ENCODE results near the gene NLN.
"Not testable (repeated sequence)": the region's sequence is repeated elsewhere in the genome, so short reads cannot be mapped to it uniquely, and the experiment has no call there.

Gene NLN

DNA sequence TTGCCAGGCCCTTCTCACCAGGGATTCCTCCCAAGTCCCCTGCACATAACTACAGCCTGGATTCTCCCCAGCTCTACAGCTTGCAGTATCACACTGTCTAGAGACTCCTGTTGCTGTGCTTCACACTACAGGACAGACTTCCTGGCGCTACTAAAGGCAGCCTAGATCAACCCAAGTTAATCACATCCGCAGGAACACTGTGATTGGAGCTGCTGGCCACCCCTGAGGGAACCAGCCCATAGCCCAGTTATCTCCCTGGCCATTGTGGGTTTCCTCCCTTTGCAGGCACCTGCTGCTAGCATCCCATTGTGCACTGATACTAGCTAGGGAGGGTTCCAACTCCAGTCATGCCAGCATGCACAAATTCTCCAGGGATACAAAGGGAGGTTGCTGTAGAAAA lies 53.5 kb downstream of the NLN start:
- DNase-seq = no peak

DNA sequence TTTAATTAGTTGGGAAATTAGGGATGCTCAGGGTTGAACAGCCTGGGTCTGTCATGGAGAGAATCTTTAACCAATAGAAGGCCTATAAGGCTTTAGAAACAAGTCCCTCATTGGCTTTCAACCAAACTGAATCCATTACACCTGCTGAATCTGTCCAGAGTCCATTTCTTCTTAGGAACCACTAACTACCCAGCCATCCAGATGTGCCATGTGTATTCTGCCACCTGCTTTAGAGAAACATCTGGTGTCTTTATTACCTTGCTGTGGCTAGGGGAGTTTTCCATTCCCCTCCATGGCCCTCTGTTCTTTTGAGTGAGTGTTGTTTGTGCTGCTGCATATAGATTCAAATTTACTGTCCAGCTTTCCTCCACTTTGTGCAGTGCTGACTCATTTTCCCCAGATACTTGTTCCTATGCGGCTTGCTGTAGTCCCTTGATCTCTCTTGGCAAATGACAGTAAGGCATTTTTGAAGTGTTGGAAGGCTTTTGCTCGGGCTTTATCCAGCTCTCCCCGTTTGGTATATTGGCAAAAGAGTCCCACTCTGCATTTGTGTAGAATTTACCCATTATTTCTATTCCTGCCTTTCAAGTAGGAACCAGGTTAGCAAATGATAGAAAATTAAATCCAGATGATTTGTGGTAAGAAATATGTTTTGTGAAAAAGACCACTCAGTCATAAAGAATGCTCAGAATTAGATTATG lies 54.6 kb downstream of the NLN start:
- DNase-seq = no peak

DNA sequence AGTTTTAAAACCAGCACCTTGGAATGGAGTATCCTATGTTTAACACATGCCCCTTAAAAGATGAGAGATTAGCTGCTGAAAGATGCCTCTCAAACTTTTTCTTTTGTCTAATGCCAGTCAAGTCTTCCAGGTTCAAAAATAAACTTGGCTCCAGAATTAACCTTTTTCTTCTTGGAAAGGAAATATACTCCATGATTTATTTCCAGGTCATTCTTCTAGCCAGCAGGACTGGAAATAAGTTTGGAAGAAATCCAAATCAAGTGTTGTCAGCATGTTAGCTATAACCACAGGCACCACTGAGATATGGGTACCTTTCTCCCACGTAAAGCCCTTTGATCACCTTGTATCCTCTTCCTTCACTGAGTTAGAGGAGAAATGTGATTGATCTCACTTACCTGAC lies 56.1 kb downstream of the NLN start:
- DNase-seq = no peak

DNA sequence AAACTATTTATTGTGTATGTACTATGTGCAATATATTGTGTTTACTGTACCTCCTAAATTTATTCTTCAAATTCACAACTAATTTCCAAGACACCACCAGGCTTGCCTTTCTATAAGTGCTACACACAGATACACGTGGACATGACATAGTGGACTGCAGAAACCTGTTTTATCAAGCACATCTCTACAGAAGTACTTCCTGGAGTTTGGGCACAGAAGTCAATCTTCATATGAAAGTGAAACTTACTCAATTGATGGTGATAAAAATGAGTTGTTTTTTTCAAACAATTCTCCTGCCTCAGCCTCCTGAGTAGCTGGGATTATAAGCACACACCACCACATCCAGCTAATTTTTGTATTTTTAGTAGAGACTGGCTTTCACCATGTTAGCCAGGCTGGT lies 57.6 kb downstream of the NLN start:
- no peak for DNase-seq

DNA sequence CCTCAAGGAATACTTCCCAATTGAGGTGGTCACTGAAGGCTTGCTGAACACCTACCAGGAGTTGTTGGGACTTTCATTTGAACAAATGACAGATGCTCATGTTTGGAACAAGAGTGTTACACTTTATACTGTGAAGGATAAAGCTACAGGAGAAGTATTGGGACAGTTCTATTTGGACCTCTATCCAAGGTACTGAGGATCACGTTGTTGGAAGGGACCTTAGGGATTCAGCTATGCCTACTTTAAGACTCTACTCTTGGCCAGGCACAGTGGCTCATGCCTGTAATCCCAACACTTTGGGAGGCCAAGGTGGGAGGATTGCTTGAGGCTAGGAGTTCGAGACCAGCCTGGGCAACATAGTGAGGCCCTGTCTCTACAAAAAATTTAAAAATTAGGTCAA lies 66.3 kb downstream of the NLN start:
- not testable (repeated sequence) for DNase-seq

DNA sequence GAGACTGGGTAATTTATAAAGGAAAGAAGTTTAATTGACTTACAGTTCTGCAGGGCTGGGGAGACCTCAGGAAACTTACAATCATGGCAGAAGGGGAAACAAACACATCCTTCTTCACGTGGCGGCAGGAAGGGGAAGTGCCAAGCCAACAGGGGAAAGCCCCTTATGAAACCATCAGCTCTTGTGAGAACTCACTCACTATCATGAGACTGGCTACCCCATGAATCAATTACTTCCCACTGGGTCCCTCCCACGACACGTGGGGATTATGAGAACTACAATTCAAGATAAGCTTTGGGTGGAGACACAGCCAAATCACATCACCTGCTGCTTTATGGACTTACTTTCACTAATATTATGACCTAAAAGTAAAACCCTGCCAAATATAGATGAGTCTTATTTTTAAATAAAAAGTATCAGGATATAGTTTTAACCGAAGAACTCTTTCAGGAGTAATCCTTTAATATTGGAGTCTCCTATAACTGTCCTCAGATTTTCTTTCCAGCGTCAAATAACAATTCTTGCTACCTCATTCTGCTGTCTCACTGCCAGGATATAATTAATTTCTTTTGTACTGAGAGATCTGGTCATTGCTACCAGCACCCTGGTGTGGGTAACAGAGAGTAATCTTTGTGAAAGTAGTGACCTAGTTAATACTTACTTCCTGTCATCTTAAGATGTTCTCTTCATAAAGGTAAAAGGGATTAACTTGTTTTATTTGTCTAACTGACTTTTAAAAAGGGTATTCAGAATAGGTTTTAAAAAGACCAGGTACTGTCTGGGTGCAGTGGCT lies 68.6 kb downstream of the NLN start:
- peak; percentile 37 for DNase-seq

DNA sequence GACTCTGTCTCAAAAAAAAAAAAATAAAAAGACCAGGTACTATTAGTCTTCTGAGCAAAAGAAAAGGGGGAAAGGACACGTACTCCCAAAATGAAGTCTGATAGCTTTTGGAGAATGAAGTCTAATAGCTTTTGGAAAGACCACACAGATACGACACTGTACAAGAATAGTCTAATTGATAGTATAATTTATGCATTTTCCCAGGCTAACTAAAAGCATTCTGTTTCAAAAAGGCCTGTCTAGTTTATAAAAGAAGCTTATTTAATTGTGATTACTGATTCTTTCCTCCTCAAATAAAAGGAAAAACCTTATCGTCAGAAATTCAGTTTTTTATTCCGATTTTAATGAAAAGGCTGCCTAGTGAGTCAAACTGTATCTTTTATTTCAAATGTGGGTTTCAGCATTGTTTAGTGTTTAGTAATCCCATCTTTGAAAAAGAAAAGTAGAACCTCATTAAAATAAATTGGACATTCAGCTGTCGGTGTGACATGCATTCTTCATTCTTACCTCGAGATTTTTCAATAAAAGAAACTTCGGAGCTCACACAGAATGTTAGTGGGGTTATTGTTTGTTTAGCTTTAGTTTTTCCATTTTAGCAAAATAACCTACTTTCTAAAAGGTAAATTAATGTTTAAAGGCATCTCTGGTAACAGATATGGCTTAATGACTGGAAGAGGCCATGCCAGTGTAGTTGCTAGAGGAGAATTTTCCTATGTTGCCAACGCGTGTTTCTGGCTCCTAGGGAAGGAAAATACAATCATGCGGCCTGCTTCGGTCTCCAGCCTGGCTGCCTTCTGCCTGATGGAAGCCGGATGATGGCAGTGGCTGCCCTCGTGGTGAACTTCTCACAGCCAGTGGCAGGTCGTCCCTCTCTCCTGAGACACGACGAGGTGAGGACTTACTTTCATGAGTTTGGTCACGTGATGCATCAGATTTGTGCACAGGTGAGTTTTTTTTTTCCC lies 70.0 kb downstream of the NLN start:
- no peak for DNase-seq

DNA sequence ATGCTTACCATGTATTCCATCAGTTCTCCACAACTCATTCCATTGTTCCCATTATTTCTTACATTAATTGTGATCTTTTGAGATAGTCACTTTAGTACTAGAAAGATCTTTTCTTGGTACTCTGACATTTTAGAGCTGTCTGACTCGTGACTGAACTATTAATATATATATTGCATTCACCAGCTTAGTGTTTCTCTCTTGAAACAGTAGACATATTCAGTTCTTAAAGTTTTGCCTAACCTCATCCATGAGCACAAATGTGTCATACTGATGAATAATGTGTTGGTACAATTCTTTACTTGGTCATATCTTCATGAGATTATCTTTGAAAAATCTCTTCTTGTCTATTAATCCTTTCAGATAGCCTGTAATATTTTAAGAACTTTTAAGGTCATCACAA lies 74.3 kb downstream of the NLN start:
- no peak for DNase-seq

DNA sequence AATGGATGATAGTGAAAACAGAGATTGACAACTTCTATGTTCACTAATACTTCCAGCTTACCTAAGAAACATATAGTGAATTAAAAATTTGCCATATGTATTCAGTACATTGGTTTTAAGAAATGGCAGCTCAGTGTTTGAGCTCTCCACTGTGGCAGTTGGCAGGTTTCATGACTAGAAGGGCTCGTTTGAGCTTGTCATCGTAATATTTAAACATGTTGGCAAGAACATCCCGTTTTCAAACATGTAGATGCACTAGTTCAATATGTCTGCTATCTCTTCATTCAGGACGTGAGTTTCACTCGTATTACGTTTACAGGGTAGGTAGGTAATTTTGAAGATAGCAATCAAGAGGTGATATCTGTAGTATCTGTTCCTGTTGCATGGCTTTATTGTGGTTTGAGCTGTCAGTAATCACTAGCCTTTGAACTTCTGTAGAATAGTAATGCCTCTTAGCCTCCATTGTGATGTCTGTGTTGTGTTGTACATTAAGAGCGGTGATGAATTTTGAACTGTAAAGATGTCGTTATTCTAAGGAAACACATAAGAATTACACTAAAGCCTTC lies 74.8 kb downstream of the NLN start:
- DNase-seq = no peak

DNA sequence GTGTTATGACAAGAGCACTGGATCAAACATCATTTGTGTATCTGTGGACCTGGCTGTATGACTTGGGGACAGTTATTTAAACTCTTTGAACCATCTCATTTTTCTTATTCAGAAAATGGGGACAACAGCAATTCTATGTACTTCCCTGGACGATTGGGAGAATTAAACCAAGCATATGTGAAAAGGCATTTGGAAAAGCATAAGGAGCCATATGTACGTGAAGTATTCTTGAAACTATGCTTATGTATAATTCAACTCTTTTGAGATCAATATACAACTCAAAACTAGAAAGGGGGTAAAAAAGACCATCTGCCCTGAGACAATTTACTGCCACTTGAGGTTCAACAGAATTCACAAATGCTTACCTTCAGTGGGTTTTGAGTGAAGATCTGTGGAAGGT lies 75.5 kb downstream of the NLN start:
- DNase-seq = no peak

DNA sequence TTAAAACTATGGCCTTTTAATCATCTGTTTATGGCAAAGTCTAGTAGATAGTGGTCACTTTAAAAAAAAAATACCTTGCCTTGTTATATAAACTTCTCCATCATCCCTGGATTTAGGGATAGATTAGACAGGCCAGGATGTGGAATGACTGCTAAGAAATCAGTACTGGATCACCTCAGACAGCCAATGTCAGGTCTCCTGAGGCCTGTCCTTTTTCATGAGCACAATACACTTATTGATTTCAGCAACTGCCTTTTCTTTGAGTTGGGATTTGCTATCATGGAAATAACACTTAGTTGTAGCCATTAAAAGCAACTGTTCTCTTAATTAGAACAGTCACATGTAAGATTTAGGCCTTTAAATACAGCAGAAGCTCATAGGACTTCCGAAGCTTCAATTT lies 77.9 kb downstream of the NLN start:
- DNase-seq = no peak

DNA sequence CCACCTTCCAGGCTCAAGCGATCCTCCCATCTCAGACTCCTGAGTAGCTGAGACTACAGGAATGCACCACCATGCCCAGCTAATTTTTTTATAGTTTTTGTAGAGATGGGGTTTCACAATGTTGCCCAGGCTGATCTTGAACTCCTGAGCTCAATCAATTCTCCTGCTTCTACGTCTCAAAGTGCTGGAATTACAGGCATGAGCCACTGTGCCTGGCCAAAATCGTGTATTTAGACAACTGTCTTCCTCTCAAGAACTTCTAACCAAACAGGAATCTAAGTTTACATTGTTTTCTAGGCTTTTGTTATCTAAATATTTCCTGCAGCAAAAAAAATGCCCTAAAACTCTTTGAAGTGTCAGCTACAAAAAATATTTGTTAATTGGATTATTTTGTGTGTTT lies 78.8 kb downstream of the NLN start:
- DNase-seq = no peak

DNA sequence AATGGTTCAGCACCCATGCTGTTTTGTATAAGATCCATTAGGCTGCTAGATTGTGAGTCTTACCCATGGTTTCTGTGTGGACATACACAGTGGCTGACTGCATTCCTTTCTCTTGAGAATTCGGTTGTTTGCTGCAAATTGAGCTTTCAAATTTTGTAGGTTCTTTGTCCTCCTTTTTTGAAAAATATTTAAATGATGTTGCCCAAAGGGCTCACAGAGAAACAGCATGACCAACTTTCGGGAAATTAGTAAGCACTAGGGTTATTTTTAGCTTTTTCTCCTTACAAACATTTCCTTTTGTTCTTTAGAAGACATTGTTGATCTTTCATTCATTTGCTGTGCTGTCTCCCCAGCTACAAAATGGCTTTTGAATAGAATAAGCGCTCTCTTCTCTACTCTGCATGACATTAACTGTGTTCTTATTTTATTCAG lies 79.4 kb downstream of the NLN start:
- DNase-seq = no peak

DNA sequence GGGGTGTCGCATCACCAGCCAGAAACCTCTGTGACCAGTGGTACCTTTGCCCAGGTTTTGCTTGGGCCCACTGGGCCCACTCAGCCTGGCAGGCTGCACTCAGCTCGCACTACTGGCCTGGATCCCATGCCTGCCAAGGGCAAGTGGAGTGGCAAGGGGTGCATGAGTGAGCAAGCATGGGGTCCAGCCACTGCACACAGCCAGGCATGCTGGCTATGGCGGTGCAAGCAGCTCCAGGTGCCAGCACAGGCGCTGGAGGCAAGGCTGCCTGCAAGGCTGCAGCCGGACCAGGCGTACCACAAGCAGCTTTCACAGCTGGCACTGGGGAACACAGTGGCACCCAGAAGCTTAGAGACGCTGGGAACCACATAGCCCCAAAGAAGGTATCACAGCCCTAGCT lies 80.1 kb downstream of the NLN start:
- DNase-seq = no peak

DNA sequence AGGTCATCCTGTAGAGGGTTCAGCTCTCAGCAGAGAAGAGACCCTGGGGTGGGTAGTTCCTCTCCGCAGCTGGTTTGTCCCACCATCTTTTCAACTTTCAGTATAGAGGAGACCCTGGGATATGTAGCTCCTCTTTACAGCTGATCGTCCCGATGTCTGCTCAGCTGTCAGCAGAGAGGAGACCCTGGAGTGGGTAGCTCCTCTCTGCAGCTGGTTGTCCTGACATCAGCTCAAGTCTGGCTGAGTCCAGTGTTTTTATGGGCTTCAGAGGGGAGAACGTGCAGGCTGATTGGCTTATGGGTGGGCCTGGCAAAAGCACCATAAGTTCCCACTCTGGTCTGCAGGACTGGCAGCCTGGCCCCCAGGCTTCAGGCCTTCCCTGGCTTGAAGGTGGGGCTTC lies 80.8 kb downstream of the NLN start:
- no peak for DNase-seq

DNA sequence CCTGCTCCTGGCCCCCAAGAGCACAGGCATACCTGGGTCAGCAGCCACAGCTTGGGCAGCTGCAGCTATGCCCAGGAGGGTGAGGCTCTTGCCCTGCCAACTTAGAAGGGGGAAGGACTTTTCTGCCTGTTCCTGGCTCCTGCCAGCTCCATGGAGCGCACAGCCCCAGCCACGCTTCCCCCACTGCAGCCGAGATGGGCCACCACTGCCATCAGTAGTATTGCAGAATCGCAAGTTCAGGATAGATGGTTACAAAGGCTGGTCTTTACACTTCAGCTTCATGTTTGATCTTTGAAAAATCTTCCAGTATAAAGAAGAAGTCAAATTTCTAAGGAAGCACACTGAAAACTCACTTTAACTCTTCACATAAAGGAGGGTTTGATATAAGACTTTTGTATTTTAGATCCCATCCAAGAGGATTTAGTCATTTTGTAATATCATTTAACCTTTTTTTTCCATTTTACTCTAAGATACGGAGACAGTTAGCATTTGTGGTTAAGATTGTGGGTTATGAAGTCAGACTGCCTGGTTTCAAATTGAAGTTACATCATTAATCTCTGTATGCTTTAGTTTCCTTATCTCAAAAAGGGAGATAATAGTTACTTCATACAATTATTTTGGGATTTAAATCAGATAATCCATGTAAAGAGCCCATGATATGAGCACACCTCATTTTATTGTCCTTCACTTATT lies 81.8 kb downstream of the NLN start:
- no peak for DNase-seq

DNA sequence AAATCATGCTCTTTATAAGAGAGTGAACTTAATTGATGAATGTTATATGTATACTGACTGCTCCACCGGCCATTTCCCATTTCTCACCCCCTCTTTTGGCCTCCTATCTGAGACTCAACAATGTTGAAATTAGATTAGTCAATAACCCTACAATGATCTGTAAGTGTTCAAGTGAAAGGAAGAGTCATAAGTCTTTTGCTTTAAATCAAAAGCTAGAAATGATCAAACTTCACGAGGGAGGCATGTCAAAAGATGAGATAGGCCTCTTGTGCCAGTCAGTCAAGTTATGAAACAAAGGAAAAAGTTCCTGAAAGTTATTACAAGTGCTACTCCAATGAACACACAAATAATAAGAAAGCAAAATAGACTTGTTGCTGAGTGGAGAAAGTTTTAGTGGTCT lies 83.1 kb downstream of the NLN start:
- no peak for DNase-seq

DNA sequence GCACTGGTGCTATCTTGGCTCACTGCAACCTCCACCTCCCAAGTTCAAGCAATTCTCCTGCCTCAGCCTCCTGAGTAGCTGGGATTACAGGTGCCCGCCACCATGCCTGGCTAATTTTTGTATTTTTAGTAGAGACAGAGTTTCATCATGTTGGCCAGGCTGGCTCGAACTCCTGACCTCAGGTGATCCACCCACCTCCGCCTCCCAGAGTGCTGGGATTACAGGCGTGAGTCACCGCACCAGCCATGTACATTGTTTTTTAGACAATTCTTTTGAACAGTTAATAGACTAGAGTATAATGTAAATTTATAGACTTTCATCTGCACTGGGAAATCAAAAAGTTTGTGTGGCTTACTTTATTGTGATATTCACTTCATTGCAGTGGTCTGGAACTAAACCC lies 85.5 kb downstream of the NLN start:
- DNase-seq = not testable (repeated sequence)

DNA sequence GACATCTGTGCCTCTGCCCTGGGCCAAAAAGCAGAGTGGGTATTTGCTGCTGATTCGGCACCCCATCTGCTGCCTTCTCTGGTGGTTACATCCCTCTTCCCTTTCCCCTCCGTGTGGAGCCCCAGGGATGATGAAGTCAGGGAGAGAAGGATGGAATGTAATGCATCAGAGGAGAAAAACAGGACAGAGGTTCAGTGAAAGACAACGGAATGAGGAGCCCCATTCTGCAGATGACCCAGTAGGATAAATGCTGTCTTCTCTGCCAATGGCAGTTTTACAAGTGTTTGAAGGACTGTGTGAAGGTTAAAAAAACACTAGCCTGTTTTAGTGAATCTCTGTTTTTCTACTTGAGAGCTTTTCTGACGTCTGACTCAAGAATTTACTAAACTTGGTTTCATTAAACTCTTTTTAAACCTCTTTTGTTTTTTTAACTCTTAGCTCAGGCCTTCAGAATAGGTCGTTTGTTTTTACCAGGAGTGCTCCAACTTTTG lies 86.3 kb downstream of the NLN start:
- no peak for DNase-seq

DNA sequence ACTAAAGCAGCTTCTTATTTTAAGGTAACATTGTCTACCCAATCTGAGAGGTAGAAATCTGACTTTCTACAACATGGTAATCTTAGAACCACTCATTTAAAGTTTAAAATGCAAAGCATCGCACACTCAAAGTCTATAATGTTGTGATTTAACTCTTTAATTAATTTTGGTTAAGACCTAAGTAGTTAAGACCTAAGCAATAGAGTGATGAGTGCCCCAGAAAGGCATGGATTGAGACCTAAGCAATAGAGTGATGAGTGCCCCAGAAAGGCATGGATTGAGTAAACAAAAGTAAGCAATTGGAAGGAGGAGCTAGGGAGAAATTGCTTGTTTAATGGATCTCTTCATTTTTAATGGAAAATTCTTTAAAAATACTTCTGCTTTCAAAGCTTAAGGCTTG lies 86.8 kb downstream of the NLN start:
- no peak for DNase-seq

DNA sequence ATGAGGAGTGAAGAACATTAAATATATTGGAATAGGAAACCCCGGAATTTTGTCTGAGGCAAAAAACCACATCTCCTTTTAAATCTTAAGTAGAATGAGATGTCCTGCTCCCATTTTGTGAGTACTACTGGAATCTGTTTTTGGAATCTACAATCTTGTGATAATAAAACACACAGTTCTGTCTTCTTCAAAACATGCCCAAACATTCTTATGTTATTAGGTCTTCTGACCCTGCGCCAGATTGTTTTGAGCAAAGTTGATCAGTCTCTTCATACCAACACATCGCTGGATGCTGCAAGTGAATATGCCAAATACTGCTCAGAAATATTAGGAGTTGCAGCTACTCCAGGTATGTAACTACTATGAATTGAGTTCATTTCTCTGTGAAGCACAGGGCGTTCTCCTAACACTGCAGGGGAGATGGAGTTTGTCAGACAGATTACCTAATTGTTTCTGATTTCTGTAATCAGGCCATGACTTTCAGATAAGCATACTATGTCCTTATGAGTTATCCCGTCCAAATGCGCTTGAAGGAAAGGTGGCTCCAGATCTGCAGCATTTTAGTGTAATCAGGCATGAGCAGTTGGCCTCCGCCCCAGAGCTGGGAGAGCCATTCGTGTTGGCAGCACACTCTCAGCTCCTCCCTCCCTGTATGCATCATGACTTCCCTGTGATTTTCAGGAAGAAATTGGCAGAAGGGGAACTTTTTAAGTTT lies 88.0 kb downstream of the NLN start:
- no peak for DNase-seq

DNA sequence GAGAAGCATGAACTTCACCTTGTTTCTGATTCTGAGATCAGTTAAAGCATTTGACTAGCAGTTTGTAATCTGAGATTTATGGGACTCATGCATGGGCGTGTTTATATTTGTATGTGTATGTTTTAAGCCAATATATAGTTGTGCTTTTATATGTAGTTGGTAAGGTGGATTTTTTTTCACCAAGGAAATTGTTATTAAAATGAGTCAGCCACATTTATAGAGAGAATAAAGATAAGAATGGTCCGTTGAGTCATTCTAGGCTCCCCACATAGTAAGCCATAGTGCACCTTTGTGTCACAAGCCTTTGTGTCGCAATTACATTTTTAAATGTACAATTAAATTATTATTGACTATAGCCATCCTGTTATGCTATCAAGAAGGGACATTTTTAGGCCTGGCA lies 89.0 kb downstream of the NLN start:
- no peak for DNase-seq

Data from activated CD4-positive, alpha-beta T cell treated with anti-CD3 and anti-CD28 coated beads for 48 hours (primary cell).